IPS-15b (cell line): ENCODE data around the gene KIAA1217.

ENCODE experiments used
- H3K27me3 ChIP-seq: one replicate; pipeline ENCODE4 v1.6.1; 2013; ENCODE audit warnings: low read length; ENCODE audit not compliant: control insufficient read depth, insufficient read depth
- H3K36me3 ChIP-seq: one replicate; pipeline ENCODE4 v1.6.1; 2013; ENCODE audit warnings: low read length; ENCODE audit not compliant: control insufficient read depth, insufficient read depth
- H3K4me1 ChIP-seq: one replicate; pipeline ENCODE4 v1.6.1; 2013; ENCODE audit warnings: mild to moderate bottlenecking, low read length; ENCODE audit not compliant: control insufficient read depth, insufficient read depth
- H3K4me3 ChIP-seq: one replicate; pipeline ENCODE4 v1.5.1; 2013; ENCODE audit warnings: low read depth, low read length
- H3K9ac ChIP-seq: one replicate; pipeline ENCODE4 v1.6.1; 2013; ENCODE audit warnings: low read depth, mild to moderate bottlenecking, low read length
- H3K9me3 ChIP-seq: one replicate; pipeline ENCODE4 v1.6.1; 2013; ENCODE audit warnings: mild to moderate bottlenecking, low read length; ENCODE audit not compliant: control insufficient read depth, insufficient read depth

The KIAA1217 gene

GRCh38 chr10:24407928-24408327, 199.0 kb downstream of the KIAA1217 start:
- H3K4me1 ChIP-seq: no peaks in the 10 kb centered on the region
- H3K4me3 ChIP-seq: no peak overlapping the region
- no peaks in the 10 kb centered on the region for H3K27me3 ChIP-seq
- H3K36me3 ChIP-seq: no peaks in the 10 kb centered on the region
- no peaks in the 10 kb centered on the region for H3K9me3 ChIP-seq
- no peak overlapping the region for H3K9ac ChIP-seq

DNA sequence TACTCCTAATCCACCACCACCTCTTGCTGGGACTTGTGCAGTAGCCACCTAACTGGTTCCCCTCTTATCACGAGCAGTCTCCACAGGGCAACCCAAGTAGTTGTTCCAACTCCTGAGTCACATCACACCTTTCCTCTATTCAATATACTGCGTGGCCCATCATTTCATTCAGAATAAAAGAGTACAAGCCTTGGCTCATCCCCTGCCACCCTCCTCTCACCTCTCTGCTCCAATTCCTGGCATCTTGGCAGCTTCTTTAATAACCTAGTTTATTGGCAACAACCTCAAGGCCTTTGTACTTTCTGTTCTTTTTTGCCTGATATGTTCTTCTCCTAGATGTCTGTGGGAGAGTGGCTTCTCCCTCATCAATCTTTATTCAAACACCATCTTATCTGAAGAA, 199.4 kb downstream of the KIAA1217 start:
- Histone ChIP-seq H3K9ac (no peak overlapping the region), H3K4me1 (no peaks in the 10 kb centered on the region), H3K4me3 (no peak overlapping the region), H3K27me3 (no peaks in the 10 kb centered on the region), H3K36me3 (no peaks in the 10 kb centered on the region), H3K9me3 (no peaks in the 10 kb centered on the region)

DNA sequence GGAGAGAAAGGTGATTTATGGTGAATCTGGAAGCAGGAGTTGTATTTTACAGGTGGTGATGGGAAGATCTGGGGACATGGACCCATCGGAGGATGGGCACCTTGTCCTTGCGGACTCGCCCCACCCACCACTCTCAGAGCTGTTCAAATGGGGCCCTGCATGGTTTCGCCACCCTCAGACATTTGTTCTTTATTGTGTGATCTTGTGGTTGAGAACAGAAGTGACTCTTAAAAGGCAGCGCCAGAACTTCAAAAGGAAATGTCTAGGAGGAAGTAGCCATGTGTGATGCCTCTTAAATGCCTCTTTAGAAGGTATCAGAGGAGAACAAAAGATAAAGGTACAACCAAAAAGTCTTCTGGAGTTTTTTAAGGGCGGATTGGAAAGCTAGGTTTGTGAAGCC, 205.7 kb downstream of the KIAA1217 start:
- Histone ChIP-seq H3K4me3 (no peak overlapping the region), H3K9ac (no peak overlapping the region), H3K4me1 (peaks cover 2% of the 10 kb centered on the region), H3K9me3 (no peaks in the 10 kb centered on the region), H3K27me3 (no peaks in the 10 kb centered on the region), H3K36me3 (no peaks in the 10 kb centered on the region)

DNA sequence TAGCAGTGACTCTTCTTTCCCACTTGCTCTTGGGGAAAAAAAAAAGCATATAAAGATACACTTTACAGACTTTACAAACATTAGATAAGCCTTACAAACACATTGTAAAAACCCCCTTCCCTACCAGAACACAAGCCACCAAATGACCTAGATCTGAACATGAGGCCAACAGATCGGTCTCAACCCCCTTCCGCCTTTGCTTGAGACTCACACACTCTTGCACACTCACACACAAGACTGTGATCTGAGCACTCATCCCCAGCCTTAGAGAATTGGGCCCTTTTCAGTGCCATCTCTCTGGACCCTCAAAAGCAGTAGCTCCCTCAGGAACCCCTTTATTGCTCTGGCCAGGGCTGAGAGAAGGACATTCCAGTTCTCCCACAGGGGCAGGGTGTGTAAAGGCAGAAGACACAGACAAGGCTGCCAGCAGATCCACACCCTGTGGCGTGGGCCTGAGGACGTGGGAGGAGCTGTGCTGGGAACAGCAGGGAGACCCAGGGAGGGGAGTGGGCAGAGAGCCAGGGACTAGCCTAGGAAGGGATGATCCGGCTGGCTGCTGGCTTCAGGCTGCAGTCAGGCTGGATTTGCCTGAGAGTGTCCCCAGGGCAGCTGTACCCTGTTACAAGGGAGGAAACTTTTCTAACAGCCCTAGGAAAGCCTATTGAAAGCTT, 206.7 kb downstream of the KIAA1217 start:
- H3K36me3 ChIP-seq: no peaks in the 10 kb centered on the region
- no peaks in the 10 kb centered on the region for H3K9me3 ChIP-seq
- no peaks in the 10 kb centered on the region for H3K27me3 ChIP-seq
- no peak overlapping the region for H3K4me3 ChIP-seq
- peaks cover 2% of the 10 kb centered on the region for H3K4me1 ChIP-seq
- H3K9ac ChIP-seq: no peak overlapping the region

DNA sequence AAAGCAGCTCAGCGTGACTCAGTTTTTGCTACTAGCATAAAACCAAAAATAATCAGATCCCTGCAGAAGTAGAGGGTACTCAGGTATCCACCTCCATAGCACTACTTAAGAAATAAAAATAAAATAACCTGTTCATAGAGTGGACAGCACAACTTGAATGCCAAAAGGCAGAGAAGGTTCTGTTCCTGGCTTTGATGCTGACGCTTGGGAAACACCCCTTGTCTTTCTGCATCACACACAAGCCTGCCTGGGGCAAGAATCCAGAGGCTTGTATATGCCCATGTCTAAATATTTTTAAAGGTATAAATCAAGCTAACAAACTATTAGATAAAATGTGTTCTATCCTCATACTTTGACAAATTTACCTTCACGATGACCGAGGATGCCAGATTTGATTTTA, 207.3 kb downstream of the KIAA1217 start:
- no peaks in the 10 kb centered on the region for H3K36me3 ChIP-seq
- no peak overlapping the region for H3K4me3 ChIP-seq
- no peak overlapping the region for H3K9ac ChIP-seq
- H3K27me3 ChIP-seq: no peaks in the 10 kb centered on the region
- no peaks in the 10 kb centered on the region for H3K9me3 ChIP-seq
- peaks cover 2% of the 10 kb centered on the region for H3K4me1 ChIP-seq

- peaks cover 2% of the 10 kb centered on the region for H3K4me1 ChIP-seq
- no peaks in the 10 kb centered on the region for H3K9me3 ChIP-seq
- H3K36me3 ChIP-seq: no peaks in the 10 kb centered on the region
- H3K4me3 ChIP-seq: no peak overlapping the region
- H3K27me3 ChIP-seq: no peaks in the 10 kb centered on the region
- no peak overlapping the region for H3K9ac ChIP-seq
Observed at GRCh38 chr10:24417053-24417452, 208.1 kb downstream of the KIAA1217 start.

- H3K27me3 ChIP-seq: no peaks in the 10 kb centered on the region
- H3K36me3 ChIP-seq: no peaks in the 10 kb centered on the region
- H3K9me3 ChIP-seq: no peaks in the 10 kb centered on the region
- peaks cover 4% of the 10 kb centered on the region for H3K4me1 ChIP-seq
- H3K4me3 ChIP-seq: no peak overlapping the region
- no peak overlapping the region for H3K9ac ChIP-seq
Observed at GRCh38 chr10:24418532-24418931, 209.6 kb downstream of the KIAA1217 start.

- Histone ChIP-seq H3K36me3 (no peaks in the 10 kb centered on the region), H3K9me3 (no peaks in the 10 kb centered on the region), H3K9ac (no peak overlapping the region), H3K4me3 (no peak overlapping the region), H3K27me3 (no peaks in the 10 kb centered on the region), H3K4me1 (peaks cover 4% of the 10 kb centered on the region)
Observed at GRCh38 chr10:24419066-24419465, 210.1 kb downstream of the KIAA1217 start.

DNA sequence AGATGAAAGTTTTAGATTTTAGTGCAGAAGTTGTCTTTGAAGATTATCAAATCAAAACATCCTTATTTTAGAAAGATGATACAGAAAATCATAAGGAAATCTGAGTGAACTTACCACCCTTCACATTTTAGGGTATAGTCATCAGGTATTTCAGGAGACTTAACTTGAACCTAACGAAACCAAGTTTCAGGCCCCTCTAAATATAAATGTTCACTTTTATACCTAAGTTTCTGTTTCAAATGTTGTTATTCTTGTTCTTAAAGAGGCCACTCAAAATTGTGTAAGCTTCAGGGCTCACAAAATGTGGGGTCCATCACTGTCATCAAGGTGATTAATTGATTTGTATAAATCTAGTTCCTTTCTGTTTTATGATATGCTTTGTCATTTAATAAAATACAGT, 216.2 kb downstream of the KIAA1217 start:
- Histone ChIP-seq H3K36me3 (no peaks in the 10 kb centered on the region), H3K9ac (no peak overlapping the region), H3K27me3 (no peaks in the 10 kb centered on the region), H3K4me1 (peaks cover 2% of the 10 kb centered on the region), H3K4me3 (no peak overlapping the region), H3K9me3 (no peaks in the 10 kb centered on the region)

DNA sequence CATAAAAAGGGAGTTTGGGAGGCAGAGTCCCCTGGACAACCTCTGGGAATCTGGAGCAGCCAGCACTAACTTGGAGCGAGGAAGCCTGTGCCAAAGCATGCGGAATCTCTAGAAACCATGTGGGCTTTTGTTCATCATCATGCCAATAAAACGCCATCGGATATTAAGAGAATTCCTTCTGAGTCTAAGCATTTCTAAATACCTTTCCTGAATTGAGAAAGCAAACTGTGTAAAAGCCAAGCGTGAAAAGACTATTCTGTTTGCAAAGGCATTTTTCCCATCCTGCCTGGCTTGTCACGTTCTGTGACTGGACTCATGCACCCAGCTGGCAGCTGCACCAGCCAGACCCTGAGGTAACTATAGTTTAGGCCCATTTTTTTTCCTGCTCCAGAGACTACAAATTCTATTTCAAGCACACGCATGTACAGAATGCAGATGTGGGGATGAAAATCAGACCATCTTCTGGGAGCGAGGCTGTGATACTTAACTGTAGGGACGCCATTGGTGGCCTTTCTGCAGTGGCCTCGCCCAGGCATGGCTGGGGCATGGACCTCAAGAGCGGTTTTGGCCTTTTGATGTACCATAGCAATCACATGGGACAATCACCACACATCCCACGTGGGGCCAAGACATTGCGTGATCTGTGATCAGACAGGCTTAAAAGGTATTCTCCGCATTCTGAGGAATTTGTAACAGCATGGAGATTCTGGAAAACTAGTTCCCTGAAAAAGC, 218.9 kb downstream of the KIAA1217 start:
- no peak overlapping the region for H3K9ac ChIP-seq
- H3K27me3 ChIP-seq: no peaks in the 10 kb centered on the region
- no peaks in the 10 kb centered on the region for H3K36me3 ChIP-seq
- H3K4me3 ChIP-seq: no peak overlapping the region
- no peaks in the 10 kb centered on the region for H3K4me1 ChIP-seq
- no peaks in the 10 kb centered on the region for H3K9me3 ChIP-seq

DNA sequence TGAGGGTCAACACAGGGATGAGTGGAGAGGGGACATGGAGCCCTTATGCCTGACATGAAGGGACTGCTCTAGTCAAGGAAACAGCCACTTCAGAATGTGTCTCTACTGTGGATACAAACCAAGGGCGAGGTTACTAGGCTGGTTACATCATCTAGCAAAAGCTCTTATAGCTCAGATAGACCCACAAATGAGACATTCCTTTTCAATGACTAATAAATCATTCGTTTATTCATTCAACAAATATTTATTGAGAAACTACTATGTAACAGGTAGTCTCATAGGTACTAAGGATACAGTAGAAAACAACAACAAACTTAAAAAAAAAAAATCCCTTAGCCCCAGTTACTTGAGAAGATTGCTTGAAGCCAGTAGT, 219.5 kb downstream of the KIAA1217 start:
- Histone ChIP-seq H3K36me3 (no peaks in the 10 kb centered on the region), H3K9me3 (no peaks in the 10 kb centered on the region), H3K4me1 (peaks cover 1% of the 10 kb centered on the region), H3K27me3 (no peaks in the 10 kb centered on the region), H3K4me3 (no peak overlapping the region), H3K9ac (no peak overlapping the region)

DNA sequence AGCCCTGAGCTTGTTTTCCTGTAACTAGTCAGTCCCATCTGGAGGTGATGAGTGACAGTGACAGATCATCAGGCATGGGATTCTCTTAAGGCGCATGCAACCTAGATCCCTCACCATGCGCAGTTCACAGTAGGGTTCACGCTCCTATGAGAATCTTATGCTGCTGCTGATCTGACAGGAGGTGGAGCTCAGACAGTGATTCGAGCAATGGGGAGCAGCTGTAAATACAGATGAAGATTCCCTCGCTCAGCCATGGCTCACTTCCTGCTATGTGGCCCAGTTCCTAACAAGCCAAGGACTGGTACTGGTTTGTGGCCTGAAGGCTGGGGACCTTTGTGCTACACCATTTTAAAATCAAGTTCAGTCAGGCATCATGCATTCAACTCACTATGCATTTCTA, 221.7 kb downstream of the KIAA1217 start:
- Histone ChIP-seq H3K4me1 (peaks cover 2% of the 10 kb centered on the region), H3K36me3 (no peaks in the 10 kb centered on the region), H3K27me3 (no peaks in the 10 kb centered on the region), H3K9ac (no peak overlapping the region), H3K4me3 (no peak overlapping the region), H3K9me3 (no peaks in the 10 kb centered on the region)
